Eye (tissue), 1 donor: ENCODE data around the gene MYL7.

Experiments
- DNase-seq: peaks from one replicate; pipeline ENCODE4 v3.0.0-alpha.2; 2015

The MYL7 gene

GRCh38 chr7:44149571-44150465 is 8.7 kb upstream of the MYL7 start:
- DNase-seq, result no peak

GRCh38 chr7:44148961-44149536 is 7.9 kb upstream of the MYL7 start:
- no peak for DNase-seq

- peak; percentile 45 for DNase-seq
Observed at GRCh38 chr7:44148166-44148565, 7.0 kb upstream of the MYL7 start.

- DNase-seq, result peak; percentile 89
Observed at GRCh38 chr7:44147026-44147991, 6.2 kb upstream of the MYL7 start.

DNA sequence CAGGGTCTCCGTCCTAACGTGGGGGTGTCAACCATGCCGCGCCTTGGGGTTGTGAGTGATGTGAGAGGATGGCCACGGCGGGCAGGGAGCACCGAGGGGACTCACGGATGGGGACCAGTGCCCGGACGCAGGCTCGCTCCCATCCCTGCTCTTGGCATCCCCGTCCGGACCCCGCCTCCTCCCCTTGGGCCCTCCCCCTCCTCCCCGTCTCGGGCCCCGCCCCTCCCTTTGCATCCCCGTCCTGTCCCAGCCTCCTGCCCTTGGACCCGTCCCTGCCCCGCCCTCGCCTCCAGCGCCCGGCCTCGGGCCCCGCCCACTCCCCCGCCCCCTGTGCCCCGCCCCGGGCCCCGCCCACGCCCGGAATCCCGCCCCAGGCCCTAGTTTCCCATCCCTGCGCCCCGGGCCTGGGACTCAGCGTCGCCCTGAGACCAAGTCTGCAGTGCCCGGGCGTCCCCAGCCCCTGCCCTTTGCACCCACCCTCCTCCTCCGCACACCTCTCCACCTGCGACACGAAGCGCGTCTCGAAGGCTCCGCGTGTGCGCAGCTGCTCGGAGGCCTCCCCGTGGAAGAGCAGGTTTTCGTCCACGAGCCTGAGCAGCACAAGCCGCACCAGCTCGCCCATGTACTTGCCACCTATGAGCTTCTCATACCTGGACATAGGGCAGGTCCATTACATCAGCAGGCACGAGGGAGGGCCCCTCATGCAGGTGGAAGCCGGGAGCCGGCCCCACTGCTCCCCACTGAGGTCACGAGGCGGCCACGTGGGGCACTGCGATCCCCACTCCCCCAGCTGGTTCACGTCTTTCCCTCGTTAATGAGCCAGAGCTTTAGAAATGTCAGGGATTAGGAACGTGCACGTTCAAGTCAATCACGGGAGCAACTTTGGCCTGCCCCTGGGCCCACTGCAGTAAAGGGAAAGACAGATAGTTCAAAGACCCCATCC is 5.1 kb upstream of the MYL7 start:
- peak; percentile 92 for DNase-seq

DNA sequence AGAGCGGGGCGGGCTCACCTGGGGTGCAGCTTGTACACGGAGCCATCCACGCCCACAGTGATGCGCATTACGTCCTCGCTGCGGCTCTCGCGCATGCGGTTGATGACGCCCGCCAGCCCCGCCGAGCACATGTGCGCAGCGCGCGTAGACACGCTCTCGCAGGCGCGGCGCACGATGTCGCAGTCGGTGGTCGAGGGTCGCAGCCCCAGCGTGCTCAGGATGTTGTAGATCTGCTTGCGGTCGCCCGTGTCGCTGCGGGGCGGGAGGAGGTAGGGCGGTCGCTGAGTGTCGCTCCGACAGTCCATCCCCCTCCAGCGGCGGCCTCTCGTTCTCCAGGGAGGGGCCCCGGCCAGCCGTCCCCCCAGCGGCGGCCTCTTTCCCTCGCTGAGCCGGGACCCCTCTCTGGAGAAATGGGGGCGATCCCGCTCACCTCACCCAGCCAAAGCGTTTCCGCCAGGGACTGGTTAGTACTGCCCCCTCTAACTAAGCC is 4.4 kb upstream of the MYL7 start:
- DNase-seq, result peak; percentile 74

DNA sequence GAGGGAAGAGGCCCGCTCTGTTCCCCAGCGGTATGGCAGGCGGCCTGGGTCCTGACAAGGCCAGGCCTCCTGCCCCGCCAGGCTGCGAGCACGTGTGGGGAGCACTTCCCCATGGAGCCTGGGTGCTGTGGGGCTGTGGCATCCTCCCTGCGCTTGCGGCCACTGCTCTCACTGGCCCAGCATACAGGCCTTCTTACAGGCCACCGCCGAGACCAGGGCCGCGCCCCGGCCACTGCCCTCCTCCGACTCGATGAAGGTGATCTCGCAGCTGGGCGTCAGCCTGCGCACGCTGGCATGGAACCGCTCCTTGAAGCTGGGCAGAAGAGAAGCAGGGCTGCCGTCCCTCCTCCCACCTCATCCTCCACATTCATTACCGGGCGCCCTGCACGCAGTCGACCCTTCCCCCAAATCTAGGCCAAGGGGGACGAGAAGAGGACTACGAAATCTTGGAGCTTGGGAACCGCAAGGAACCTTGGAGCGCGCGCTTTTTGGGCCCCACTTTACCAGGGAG is 3.9 kb upstream of the MYL7 start:
- DNase-seq, result no peak

DNA sequence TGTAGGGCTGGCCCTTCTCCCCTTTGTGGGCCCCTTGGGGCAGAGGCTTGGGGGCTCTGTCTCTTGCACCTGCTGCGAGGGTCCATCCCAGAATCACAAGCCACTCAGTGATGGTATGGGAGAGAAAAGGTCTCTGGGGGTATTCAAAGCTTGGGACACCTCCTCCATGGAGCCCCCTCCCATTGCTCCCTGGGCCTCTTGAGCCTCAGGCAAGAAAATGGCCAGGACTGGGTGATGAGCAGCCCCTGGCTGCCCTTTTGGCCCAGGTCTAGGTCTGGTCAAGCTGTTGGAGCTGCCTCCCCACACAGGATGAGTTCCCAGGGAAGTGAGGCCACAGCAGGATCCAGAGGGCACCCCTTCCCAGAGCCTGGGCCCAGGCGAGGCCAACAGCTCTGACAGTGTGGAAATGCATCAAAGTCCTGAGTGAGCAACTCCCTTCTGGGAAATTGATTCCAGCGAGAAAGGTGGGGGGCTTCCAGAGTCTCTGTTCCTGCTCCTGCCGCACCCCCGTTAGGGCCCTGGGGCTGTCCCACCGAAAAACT is 3.4 kb upstream of the MYL7 start:
- DNase-seq, result no peak

- DNase-seq, result no peak
Observed at GRCh38 chr7:44143646-44144250, 2.6 kb upstream of the MYL7 start.

DNA sequence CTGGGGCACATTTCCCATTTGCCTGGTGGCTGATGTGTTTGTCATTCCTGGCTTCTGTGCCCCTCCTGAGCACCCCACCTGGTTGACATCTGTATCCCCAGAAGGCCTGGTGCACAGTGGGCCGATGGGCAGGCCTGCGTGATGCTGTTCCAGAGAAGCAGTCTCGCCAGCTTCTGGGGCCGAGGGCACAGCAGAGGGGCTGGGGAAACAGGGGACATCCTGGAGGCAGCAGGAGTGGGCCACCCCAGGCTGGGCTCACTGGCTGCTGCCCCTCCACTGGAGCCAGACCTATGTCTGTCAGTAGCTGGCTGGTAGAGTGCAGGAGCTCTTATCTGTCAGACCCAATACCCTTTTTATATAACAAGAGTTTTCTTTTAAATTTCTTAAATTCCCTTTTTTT is 896 bp upstream of the MYL7 start:
- no peak for DNase-seq

GRCh38 chr7:44140341-44140740 is 791 bp downstream of the MYL7 start:
- DNase-seq, result no peak

GRCh38 chr7:44139311-44140010 is 1.7 kb downstream of the MYL7 start:
- no peak for DNase-seq

- DNase-seq, result no peak
Observed at GRCh38 chr7:44138698-44139097, 2.4 kb downstream of the MYL7 start.

- DNase-seq, result no peak
Observed at GRCh38 chr7:44136731-44137130, 4.4 kb downstream of the MYL7 start.

DNA sequence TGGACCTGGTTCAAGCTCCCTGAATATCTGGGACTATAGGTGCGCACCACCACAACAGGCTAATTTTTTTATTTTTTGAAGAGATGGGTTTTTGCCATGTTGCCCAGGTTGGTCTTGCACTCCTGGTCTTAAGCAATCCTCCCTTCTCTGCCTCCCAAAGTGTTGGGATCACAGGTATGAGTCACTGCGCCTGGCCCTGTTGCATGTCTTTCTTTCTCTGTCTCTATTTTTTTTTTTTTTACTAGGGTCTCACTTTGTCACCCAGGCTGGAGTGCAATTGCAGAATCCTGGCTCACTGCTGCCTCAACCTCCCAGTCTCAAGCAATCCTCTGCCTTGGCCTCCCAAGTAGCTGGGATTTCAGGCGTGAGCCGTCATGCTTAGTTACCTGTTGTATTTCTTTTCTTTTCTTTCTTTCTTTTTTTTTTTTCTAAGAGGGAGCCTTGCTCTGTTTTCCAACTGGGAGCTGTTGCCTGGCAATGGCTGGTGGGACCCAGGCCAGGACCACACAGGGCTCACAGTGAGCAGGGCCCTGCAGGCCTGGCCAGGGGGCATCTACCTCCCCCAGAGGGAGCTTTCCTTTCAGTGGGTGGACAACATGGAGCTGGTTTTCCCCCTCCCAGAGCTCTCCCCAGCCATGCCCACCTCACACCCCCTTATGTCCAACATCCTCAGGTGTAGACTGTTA is 6.0 kb downstream of the MYL7 start:
- DNase-seq, result no peak

DNA sequence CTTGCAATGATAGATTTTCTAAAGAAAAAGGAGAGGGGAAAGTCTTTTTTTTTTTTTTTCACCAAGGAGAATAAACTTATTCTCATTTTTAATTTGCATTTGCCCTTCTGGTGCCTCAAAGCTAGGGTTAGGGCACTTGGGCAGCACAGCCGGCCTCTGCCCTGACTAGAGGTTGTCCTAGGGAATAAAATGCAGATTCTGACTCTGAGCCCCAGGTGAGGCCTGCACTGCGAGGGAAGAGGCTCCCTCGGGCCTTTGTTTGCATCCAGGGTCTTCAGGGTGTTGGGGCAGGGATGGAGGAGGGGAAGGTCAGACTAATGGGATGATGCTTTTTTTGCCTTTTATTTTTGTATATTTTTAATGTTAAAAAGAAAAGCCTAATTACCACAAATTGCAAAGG is 7.8 kb downstream of the MYL7 start:
- DNase-seq, result no peak

GRCh38 chr7:44132039-44132438 is 9.1 kb downstream of the MYL7 start:
- no peak for DNase-seq

DNA sequence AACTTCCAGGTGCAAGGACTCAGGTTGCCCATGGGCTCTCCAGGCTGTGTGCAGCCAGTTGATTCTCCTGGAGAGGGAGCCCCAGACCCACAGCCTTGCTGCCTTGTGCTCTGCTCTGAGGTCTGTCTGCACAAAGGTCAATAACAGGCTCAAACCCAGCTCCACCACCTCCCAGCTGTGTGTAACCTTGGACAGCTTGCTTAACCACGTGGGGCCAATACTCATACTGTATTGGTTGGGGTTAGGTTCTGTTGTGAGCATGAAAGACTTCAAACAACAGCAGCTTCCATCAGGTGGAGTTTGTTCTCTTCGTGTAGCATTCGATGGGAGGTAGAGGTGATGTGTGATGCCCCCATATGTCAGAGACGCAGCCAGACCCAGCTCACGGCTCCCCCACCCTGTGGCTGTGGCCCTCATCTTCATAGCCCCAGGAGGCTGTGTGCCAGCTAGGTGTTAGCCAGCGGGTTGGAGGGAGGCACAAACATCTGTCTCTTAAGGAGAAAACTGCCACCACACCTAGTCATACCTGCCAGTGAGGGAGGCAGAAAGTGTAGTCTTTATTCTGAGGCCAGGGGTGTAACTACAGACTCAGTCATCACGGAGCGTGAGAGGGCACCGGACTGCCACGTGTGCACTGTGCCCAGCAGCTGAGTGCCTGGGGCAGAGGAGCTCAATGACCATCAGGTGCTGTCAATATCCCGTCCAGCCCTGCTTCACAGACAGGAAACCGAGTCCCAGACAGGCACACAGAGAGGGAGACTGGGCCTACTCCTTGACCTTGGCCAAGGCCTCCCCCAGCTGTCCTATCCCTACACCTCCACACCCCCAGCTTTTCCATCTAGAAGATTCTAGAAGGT is 9.7 kb downstream of the MYL7 start:
- no peak for DNase-seq
